Activated naive CD8-positive, alpha-beta T cell (primary cell): Measurements from ENCODE around the gene RNF212.

Source experiments
- H3K27ac Mint-ChIP-seq: one replicate; pipeline ENCODE4 v1.8.0; 2021; ENCODE audit warnings: mixed read lengths
- H3K27me3 Mint-ChIP-seq: one replicate; pipeline ENCODE4 v1.8.0; 2021; ENCODE audit warnings: mixed read lengths
- H3K36me3 Mint-ChIP-seq: one replicate; pipeline ENCODE4 v1.8.0; 2021; ENCODE audit warnings: mixed read lengths
- H3K4me1 Mint-ChIP-seq: one replicate; pipeline ENCODE4 v1.8.0; 2021; ENCODE audit warnings: low read depth, mixed read lengths
- H3K4me3 Mint-ChIP-seq: one replicate; pipeline ENCODE4 v1.8.0; 2021; ENCODE audit warnings: mild to moderate bottlenecking, mixed read lengths
- H3K9me3 Mint-ChIP-seq: one replicate; pipeline ENCODE4 v1.8.0; 2021; ENCODE audit warnings: low read depth, mixed read lengths

Gene RNF212

DNA sequence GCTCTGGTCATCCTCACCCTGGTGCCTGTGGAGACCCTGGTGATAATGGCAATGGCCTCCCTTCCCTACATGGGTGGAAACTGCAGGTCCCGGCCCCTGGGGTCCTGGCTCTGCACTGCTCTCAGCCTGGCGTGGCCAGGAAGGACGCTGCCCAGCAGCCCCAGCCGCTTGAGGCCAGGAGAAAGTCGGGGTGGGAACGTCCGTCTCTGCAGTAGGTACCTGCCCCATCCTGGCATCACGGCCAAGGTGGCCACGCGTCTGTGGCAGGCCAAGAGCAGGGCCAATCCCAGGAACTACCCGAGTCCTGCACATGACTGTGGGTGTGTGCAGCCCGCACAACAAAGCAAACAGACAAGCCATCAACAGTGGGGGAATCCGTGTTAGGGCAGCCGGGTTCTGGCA is 68.2 kb downstream of the RNF212 start:
- H3K27ac Mint-ChIP-seq = no peak overlapping the region
- H3K4me1 Mint-ChIP-seq = peaks cover 6% of the 10 kb centered on the region
- peaks cover 5% of the 10 kb centered on the region for H3K27me3 Mint-ChIP-seq
- H3K36me3 Mint-ChIP-seq = no peaks in the 10 kb centered on the region
- no peaks in the 10 kb centered on the region for H3K9me3 Mint-ChIP-seq
- H3K4me3 Mint-ChIP-seq = no peak overlapping the region

DNA sequence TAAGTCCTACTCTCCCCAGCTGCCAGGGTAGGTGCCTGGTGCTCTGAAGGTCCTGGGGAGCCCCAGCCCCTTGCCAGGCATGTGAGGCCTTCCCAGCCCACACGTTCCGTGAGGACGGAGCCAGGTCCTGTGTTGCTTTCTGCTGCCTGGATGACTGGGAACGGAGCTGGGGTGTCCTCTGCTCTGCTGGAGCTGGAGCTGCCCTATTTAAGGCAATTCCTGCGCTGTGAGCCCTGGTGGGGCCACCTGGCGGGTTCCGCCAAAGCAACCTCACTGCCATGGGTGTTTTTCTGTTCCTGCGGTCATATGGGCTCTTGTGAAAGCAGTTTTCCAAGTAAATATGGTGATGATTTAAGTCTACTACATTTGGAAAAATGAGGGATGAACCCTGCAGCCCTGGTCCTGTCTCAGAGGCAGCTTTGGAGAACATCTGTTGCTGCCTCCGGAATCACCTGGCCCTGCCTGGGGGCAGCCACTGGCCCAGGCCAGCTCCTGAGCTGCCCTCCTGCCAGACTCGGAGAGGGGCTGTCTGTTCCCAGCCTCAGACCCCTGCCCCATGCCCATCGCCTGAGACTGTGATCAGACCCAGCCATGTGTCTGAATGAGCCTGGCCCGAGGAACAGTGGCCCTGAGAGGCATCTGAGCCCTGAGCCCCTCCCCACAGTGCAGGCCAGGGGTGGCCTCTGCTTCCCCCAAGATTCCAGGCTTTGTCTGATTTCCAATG is 68.7 kb downstream of the RNF212 start:
- peaks cover 6% of the 10 kb centered on the region for H3K4me1 Mint-ChIP-seq
- peaks cover 5% of the 10 kb centered on the region for H3K27me3 Mint-ChIP-seq
- no peak overlapping the region for H3K27ac Mint-ChIP-seq
- H3K36me3 Mint-ChIP-seq = no peaks in the 10 kb centered on the region
- H3K4me3 Mint-ChIP-seq = no peak overlapping the region
- H3K9me3 Mint-ChIP-seq = no peaks in the 10 kb centered on the region

DNA sequence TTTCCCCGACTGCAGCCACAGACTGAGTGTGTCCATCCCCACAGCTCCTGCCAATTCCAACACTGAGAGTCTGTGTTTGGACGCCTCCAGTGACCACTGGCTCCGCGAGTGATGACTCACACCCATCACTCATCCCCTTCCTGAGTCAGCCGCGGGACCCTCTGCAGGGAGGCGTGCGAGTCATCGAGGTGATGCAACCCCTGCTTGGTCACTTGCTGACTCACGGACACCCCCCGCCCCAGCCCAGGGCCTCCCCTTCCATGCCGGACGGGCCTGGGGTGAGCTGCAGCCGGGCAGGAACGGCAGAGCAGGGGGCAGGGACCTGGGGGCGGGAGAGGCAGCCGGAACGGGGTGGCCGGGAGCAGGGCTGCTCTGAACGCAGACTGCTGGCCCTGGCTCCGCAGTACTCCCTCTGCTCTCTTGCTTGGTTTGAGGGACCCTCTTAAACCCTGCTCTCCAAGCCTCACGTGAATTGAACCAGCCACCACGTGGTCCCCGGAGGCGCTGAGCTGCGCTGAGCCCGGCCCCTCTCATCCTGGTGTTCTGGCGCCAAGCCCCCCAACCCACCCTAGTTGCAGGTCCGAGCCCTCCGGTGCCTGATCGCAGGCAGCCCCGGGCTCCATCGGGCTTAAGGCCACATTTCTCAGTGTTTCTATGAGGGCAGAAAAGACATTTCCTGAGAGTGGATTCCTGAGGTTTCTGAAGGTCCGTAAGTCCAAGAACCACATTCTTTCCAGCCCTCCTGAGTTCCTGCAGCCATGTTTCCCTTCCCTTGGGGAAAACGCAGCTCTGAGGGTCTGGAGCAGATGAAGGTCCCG is 69.5 kb downstream of the RNF212 start:
- Mint-ChIP-seq H3K27ac (no peak overlapping the region), H3K4me1 (peaks cover 6% of the 10 kb centered on the region), H3K4me3 (no peak overlapping the region), H3K9me3 (no peaks in the 10 kb centered on the region), H3K36me3 (no peaks in the 10 kb centered on the region), H3K27me3 (peaks cover 5% of the 10 kb centered on the region)

DNA sequence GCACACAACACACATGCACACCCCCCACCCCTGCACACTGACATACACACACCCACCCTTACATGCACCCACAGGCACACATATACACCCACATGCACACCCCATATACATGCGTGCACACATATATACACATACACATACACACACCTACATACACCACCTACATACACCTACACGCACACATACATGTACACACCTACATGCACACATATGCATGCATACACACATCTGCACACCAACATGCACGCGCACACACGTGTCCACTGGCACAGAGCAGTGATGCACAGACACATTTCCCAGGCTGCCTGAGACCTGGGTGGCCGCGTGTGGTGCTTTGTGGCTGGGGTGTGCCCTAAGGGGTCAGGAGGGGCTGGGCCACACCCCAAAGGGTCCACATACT is 70.2 kb downstream of the RNF212 start:
- no peak overlapping the region for H3K4me3 Mint-ChIP-seq
- H3K36me3 Mint-ChIP-seq = no peaks in the 10 kb centered on the region
- peaks cover 6% of the 10 kb centered on the region for H3K4me1 Mint-ChIP-seq
- H3K27ac Mint-ChIP-seq = no peak overlapping the region
- H3K9me3 Mint-ChIP-seq = no peaks in the 10 kb centered on the region
- peaks cover 5% of the 10 kb centered on the region for H3K27me3 Mint-ChIP-seq

DNA sequence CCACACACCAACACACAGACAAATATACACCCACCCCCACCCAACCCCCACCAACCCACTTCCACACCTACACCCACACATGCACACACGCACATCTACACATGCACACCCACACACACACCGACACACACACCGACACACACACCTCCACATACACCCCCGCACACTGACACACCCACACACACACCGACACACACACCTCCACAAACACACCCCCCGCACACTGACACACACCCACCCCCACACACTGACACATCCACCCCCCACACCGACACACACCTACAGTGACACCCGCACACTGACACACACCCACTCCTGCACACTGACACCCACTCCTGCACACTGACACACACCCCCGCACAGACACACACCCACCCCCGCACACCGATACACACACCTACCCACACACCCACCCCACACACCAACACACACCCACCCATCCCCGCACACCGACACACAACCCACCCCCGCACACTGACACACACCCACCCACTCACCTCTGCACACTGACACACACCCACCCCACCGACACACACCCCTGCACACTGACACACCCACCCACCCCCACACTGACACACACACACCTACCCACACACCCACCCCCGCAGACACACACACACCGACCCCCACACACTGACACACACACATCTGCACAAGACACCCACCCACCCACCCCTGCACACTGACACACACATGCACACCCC is 70.9 kb downstream of the RNF212 start:
- H3K27ac Mint-ChIP-seq = no peak overlapping the region
- H3K4me3 Mint-ChIP-seq = no peak overlapping the region
- no peaks in the 10 kb centered on the region for H3K36me3 Mint-ChIP-seq
- H3K27me3 Mint-ChIP-seq = peaks cover 5% of the 10 kb centered on the region
- no peaks in the 10 kb centered on the region for H3K9me3 Mint-ChIP-seq
- H3K4me1 Mint-ChIP-seq = peaks cover 6% of the 10 kb centered on the region

DNA sequence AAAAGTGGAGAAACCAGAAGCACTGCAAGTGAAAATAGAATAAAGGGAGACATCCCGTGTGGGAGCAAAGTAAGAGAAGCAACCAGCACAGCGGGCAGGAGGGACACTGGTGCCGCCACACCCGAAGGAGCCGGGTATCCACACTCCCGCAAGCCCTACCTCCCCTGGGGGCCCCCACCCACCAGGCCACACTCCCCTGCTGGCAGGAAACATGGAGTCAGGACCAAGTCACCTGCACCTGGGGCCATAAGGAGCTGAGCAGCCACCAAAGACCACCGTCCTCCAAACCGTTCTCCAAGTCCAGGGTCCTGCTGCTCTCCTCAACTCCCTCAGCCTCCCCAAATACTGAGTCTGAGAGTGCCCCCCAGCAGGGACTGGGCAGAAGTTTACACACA is 71.4 kb downstream of the RNF212 start:
- peaks cover 5% of the 10 kb centered on the region for H3K27me3 Mint-ChIP-seq
- H3K4me1 Mint-ChIP-seq = peaks cover 6% of the 10 kb centered on the region
- H3K27ac Mint-ChIP-seq = no peak overlapping the region
- no peaks in the 10 kb centered on the region for H3K36me3 Mint-ChIP-seq
- H3K9me3 Mint-ChIP-seq = no peaks in the 10 kb centered on the region
- H3K4me3 Mint-ChIP-seq = no peak overlapping the region

DNA sequence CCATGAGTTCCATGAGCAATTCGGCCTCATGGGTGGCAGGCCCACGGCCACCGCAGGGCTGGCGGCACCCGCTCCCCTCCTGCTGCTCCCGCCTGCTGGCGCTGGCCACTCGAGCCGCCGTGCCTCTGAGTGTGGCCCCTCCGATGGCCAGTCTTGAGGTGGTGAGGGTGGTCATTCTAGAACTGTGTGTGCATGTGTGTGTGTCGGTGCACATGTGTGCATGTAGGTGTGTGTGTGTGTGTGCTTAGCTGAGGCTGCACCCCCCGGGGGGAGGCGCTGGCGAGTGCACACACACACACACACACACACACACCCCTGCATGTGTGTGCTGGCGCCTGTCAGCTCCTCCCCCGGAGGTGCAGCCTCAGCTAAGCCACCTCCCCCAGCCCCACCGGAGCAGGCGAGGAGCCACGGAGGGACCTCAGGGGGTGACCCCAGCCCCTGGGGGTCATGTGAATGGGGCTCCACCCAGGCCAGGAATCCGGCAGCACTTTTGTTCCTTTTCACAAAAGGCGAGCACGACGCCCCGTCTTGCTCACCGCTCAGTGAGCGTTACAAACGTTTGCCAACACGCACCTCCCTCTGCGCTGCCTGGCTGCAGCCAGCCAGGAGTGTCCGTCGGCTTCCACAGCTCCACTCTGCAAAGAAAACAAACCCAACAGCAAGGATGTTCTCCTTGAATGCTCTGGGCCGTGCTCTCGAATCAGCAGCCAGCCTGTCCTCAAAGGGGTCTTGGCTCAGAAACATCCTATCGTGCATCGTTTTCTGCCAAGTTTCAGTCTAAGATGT is 72.0 kb downstream of the RNF212 start:
- H3K27ac Mint-ChIP-seq = no peak overlapping the region
- peaks cover 6% of the 10 kb centered on the region for H3K4me1 Mint-ChIP-seq
- no peaks in the 10 kb centered on the region for H3K9me3 Mint-ChIP-seq
- no peak overlapping the region for H3K4me3 Mint-ChIP-seq
- H3K27me3 Mint-ChIP-seq = peaks cover 3% of the 10 kb centered on the region
- no peaks in the 10 kb centered on the region for H3K36me3 Mint-ChIP-seq

DNA sequence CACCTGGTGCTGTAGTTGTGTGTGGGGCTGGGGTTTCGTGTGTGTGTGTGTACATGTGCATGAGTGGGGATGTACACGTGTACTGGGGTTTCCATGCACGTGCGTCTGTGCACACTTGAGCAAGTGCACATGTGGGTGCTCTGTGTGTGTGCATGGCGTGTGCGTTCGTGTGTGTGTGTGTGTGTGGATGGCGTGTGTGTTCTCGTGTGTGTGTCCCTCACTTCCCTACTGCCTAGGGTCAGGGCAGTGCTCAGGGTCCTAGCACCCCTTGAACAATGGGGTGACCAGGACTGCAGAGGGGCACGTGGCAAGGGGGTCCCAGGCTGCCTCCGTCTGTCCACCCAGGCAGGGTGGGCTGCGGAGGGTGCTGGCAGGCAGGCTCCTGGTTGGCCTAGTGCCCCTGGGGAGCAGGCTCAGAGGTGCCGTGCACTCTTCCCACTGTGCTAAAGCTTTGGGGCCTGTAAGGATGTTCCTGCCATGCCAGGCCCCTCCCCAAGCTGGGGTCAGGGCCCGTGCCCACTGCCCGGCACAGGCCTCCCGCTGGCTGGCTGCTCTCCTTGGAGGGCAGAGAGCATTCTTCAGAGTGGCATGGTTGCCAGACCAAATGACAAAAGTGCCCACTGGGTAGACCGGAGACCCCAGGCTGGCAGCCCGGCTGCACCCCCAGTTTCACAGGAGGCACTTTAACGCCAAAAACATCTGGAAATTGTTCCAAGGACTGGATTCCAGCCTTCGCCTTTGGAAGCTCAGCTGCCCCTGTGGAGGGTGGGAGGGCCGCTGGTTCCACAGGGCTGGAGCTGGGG is 72.8 kb downstream of the RNF212 start:
- no peaks in the 10 kb centered on the region for H3K9me3 Mint-ChIP-seq
- peaks cover 3% of the 10 kb centered on the region for H3K27me3 Mint-ChIP-seq
- H3K4me1 Mint-ChIP-seq = peaks cover 6% of the 10 kb centered on the region
- H3K27ac Mint-ChIP-seq = no peak overlapping the region
- no peak overlapping the region for H3K4me3 Mint-ChIP-seq
- H3K36me3 Mint-ChIP-seq = no peaks in the 10 kb centered on the region

DNA sequence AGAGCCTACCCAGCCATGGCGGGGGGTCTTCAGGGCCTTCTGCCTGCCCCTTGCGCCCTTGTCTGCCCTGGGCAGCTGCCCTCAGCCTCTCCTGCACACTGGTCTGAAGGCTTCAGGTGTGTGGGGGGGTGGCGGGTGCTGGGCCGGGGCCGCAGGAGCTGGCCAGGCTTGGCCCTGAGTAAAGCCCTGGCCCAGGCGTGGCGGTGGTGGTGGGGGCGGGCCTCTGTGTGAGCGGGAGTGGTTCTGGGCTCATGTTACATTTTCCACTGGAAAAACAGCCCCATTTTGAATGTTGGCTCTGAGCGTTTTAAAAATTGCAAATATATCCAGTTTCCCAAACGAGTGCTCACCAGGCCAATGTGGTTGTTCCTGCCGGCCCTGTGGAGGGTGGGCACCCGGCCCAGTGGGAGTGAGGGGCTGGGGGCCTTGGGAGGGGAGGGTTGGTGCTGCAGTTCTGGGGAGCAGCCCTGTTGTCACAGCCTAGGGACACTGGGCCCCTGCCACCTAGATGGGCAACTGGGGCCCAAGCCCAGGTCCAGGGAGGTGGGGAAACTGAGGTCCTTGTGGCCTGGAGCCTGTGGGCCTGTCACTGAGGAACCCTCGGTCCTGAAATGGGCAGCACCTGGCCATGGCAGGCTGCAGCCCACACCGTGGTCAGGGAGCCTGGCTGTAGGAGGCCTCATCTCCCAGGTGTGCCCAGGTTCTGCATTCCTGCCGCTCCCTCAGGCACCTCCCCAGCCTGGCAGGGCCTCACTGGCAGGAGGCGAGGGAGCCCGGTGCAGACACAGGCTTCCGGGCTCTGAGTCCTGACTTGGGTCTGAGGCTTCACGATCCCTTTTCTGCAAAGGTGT is 73.6 kb downstream of the RNF212 start:
- no peak overlapping the region for H3K27ac Mint-ChIP-seq
- no peaks in the 10 kb centered on the region for H3K36me3 Mint-ChIP-seq
- peaks cover 6% of the 10 kb centered on the region for H3K4me1 Mint-ChIP-seq
- H3K4me3 Mint-ChIP-seq = no peak overlapping the region
- H3K9me3 Mint-ChIP-seq = no peaks in the 10 kb centered on the region
- peaks cover 3% of the 10 kb centered on the region for H3K27me3 Mint-ChIP-seq

DNA sequence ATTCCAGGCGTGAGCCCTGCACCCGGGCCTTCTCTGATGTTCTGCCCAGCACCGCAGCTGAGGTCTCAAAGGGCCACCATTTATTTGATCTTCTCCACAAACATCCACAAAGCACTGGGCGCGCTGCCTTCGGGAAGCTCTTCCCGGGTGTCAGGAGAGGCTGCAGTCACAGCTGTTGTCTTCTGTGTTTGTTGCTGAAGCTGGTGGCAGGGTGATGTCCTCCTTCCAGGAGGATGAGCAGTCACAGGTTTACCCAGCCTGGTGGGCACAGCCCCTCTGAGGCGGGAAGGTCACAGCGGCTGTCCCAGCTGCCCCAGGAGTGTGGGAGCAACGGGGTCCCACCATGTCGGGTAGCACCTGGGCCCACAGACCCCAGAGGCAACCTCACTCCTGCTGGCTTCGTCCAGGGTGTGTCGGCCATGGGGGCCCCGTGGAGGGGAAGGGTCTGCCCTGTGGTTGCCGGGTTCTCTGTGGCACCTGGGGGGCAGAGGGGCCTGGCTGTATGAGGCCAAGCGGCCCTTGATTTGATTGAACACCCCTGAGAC is 74.3 kb downstream of the RNF212 start:
- no peak overlapping the region for H3K27ac Mint-ChIP-seq
- peaks cover 6% of the 10 kb centered on the region for H3K4me1 Mint-ChIP-seq
- peaks cover 3% of the 10 kb centered on the region for H3K27me3 Mint-ChIP-seq
- no peaks in the 10 kb centered on the region for H3K36me3 Mint-ChIP-seq
- H3K4me3 Mint-ChIP-seq = no peak overlapping the region
- H3K9me3 Mint-ChIP-seq = no peaks in the 10 kb centered on the region

DNA sequence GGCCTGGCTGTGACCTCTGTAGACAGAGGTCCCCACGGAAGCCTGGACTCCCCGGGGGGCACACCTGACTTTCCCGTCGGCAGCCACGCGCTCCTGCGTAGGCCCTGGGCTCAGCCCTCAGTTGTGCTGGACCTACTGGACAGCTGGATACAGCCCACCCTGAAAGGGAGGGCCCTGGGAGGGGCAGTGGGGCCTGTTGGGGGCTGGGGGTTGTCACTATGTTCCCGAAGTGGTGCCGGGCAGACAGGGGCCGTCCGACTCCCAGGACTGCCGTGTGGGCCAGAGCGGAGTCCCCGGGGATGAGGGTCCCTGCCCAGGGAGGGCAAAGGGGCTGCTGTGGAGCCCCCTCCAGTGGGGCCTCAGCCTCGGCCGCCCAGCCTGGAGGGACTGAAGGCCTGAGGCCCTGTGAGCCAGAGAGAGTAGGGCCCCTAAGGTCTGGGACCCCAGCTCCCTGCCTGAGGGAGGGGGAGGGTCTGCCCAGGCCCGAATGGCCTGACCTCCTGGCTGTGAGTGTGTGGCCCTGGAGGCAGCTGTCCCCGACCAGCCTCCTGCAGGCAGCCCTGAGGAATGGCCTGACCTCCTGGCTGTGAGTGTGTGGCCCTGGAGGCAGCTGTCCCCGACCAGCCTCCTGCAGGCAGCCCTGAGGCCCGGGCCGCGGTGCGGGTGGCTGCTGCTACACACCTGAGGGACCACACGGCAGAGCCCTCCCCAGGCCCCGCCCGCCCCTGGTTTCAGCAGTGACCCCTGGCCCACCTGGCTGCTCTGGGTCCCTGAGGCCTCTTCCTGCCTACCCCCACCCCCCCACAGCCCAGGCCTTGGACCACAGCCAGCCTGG is 76.2 kb downstream of the RNF212 start:
- no peaks in the 10 kb centered on the region for H3K36me3 Mint-ChIP-seq
- no peak overlapping the region for H3K4me3 Mint-ChIP-seq
- peaks cover 2% of the 10 kb centered on the region for H3K4me1 Mint-ChIP-seq
- no peak overlapping the region for H3K27ac Mint-ChIP-seq
- no peaks in the 10 kb centered on the region for H3K27me3 Mint-ChIP-seq
- H3K9me3 Mint-ChIP-seq = no peaks in the 10 kb centered on the region

DNA sequence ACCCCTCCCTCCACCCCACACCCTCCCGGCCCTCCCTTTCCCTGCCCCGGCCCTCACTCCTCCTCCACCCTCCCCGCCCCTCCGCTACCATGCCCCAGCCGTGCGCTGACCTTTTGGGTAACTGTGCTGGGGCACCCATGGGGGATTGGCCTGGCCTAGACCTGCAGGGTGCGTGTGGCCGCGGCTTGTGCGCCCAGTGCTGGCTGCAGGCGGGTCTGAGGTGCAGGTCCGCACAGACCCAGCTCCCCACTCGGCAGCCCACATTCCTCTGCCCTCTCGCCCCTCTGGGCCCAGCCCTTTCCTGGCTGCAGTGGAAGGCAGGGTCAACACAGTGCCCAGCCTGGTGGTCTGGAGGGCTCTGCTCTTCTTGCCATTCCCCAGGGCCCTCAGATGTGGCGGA is 77.3 kb downstream of the RNF212 start:
- Mint-ChIP-seq H3K4me1 (no peaks in the 10 kb centered on the region), H3K27ac (no peak overlapping the region), H3K4me3 (no peak overlapping the region), H3K36me3 (no peaks in the 10 kb centered on the region), H3K9me3 (no peaks in the 10 kb centered on the region), H3K27me3 (no peaks in the 10 kb centered on the region)
